HG03066 (cell line): ENCODE measurements around the gene CDYL.

Experiments
- ATAC-seq: cut with Tn5 transposase; IDR thresholded peaks from one replicate; pipeline ENCODE4 v1.9.1; 2021; ENCODE audit warnings: low read depth; ENCODE audit not compliant: unreplicated experiment

CDYL gene, protein sequence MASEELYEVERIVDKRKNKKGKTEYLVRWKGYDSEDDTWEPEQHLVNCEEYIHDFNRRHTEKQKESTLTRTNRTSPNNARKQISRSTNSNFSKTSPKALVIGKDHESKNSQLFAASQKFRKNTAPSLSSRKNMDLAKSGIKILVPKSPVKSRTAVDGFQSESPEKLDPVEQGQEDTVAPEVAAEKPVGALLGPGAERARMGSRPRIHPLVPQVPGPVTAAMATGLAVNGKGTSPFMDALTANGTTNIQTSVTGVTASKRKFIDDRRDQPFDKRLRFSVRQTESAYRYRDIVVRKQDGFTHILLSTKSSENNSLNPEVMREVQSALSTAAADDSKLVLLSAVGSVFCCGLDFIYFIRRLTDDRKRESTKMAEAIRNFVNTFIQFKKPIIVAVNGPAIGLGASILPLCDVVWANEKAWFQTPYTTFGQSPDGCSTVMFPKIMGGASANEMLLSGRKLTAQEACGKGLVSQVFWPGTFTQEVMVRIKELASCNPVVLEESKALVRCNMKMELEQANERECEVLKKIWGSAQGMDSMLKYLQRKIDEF

DNA sequence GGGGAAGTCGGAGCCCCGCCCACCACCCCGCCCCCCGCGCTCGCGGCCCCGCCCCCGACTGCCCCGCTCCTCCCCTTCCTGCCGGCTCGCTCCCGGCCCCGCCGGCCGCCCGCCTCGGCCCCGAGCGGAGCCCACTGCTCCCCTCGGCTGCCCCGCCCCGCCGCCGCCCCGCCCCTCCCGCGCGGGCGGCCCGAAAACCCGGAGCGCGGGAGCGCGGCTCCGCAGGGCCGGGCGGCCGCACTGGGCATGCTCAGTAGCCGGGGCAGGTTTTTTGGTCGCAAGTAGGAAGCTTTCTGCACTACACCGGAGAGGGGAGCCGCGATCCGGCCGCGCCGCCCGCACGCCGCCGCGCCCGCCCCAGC is at the start of gene CDYL:
Gene CDYL (plus strand): TSS at position 274 of the 362 bp plus-strand sequence. CDS start 380 bp downstream, outside the sequence.
- peak; percentile 61 for ATAC-seq

DNA sequence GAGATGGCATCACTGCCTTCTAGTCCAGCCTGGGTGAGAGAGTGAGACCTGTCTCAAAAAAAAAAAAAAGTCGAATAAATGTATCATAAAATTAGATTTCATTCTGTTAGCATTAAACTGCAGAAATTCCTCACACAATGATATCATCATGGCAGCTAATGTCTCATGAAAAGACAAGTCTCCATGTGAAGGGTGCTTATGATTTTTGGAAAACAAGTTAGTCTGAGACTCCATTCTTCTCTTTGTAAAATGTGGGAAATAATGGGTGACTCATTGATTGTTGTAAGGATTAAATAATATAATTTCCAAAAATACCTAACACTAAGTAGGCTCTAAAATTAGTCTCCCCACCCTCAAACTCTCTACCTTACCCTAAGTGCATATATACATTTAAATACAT is 49.6 kb upstream of the CDYL start:
- ATAC-seq = no peak

DNA sequence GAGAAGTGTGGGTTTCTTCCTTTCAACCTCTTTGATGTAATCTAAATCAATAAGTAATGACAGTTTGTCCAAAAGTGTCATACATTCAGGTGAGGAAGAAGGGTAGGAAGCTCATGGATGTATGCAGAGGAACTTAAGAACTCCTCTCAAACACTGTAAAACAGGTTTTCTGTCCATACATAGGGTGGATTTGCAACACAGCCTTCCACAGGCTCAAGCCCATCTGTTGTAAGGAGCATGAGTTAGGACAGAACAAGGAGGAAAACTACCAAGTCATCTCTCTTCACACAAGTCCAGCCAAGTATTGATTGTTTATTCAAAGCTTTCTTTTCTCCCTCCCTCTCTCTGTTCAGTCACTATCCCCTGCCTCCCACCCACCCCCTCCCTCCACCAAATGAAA is 49.0 kb upstream of the CDYL start:
- no peak for ATAC-seq

DNA sequence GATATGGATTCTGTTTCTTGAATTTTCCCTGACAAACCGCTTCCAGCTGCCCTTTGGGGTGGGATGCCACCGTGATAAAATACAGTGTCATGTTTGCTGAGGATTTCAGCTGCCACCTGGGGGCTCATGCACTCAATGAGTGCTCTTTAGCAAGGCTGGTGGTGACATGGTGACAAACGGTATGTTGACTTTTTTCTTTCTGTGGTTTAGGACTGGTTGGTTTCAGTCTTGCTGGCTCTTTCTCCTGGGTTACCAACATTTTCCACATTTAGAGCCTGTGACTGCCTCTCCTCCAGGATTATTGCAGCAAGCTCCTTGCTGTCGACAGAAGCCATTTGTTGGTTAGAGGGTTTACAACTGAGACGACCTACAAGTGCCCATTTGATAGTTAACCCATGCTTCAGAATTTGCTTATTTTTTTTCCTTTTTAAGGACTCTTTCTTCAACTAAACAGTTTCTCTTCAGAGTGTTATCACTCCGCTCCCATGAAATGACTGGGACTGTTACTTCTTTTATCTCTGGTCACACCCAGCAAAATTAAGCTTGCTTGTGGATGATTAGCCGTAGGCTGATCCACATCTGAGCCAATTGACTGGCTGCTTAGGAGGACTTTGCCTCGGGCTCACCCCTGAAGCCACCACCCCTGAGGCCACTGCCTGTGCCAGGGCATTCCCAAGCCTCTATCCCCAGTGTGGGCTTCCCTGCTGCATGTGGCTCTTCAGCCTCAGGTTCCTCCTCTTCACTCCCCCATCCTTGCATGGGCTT is 48.4 kb upstream of the CDYL start:
- no peak for ATAC-seq

DNA sequence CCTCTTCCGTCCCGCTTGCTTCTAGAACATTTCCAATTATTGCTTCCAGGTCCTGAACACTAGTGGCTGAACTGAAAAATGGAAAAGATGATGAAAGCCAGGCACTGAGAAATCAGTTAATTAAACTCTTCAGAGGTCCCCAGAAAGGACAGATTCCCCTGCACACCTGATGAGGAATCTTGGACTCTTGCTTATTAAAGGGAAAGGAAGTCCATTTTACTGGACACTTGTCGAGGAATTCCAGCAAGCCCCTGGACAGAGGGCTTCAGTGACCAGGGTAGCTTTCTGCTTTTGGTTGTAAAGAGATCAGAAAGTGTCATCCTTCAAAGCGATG is 47.8 kb upstream of the CDYL start:
- ATAC-seq = no peak

DNA sequence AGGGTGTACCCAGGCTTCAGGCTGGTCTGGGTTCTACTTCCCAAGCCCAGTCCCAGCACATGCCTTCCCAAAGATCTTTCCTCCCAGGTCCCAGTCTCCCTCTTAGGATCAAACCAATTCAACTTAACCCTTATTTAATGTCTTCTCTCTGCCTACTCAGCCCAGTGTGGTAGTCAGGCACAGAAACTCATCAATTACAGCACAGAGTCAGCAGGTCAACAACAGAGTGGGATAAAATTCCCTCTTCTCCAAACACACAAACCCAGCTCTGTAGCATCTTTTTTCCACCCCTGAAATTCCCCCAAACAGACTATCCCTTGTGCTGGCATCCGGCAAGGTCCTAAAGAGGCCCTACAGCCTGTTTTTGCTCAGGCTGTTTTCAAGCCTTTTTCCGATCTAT is 47.3 kb upstream of the CDYL start:
- no peak for ATAC-seq

DNA sequence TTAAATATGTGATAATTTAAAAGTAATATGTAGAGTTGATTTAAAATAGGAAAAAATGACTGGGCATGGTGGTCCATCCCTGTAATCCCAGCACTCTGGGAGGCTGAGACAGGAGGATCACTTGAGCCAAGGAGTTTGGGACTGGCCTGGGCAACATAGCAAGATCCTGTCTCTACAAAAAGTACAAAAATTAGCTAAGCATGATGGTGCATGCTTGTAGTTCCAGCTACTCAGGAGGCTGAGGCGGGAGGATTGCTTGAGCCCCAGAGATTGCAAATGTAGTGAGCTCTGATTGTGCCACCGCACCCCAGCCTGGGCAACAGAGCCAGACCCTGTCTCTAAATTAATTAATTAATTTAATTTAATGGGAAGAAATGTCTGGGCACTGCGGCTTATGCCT is 44.2 kb upstream of the CDYL start:
- ATAC-seq = no peak

DNA sequence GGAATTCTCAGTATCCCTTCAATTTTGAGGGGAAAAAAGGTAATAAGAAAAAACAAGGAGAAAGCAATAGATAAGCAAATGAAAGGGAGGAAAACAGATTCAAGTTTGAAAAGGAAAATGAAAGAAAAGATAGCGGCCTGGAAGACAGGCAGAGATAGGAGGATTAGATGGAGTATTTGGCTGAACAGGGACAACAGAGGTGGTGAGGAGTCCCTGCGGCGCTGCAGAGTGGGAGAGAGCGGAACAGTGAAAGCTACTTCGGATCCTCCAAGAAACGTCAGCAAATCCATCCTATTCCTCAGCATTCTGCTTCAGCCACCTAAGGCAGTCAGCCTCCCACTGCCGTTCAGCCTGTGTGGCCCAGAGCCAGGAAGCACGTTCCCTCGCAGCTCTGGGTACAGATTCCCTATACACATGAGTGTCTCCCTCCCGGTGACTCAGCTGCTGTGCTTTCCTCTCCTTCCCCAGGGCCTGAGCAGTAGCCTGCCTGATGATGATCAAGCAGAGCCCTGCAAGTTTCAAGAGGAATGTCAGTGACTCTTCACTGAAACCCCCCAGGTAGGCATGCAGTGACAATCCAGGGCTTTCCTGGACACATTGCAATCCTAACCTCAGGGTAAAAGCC is 43.4 kb upstream of the CDYL start:
- ATAC-seq = no peak

DNA sequence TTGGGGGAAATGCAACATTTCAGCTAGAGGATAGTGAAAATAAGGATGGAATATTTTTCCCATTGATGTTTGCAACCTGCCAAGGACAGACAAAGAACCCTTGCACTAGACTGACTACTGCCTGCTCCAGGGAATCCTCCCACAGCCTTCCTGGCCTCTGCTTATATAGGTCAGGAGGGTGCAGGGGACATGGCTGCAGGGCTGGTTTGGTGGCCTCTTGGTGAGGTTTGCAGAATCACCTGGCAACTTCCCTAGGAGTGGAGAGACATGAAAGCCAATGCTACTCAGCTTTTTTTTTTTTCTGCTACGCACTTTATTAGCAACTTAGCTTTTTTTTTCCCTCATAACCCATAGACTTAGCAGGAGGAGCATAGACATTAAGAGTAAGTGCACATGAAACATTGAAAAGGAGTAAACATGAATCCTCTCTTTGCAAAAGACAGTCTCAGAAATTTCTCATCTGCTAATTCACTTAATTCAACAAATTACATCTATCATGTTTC is 39.8 kb upstream of the CDYL start:
- no peak for ATAC-seq

DNA sequence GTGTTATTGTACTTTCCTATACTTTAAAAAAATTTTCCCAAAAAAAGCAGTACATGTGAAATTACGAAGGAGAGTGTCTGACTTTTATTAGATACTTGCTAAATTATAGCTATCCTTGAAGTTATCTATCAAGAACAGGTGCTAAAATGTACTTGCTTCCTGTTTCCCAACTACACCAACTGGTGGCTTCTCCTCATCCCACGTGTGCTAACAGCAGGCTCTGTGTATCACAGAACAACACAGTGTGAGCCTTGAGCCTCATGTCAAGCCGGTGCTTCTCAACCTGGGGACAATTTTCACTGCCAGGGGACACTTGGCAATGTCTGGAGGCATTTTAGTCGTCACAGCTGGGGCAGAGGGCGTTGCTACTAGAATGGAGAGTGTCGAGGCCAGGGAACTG is 36.2 kb upstream of the CDYL start:
- ATAC-seq = no peak

DNA sequence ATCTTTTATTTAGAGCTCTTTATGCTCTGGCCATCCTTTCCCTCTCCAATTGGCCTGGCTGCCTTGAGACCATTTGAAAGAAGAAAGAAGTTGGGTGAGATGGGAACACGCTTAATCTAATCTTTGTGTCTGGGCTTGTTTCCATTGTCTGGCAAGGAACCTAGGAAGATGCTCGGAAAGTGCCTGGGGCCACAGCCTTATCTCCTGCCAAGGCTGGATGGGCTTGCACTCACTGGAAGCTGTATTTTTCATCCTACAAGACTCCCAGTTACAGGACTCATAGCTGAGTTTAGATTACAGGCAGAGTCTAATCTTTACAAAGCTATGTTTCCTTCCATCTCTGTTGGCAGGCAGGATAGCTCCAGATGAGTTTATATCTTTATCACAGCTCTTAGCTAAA is 33.1 kb upstream of the CDYL start:
- no peak for ATAC-seq

DNA sequence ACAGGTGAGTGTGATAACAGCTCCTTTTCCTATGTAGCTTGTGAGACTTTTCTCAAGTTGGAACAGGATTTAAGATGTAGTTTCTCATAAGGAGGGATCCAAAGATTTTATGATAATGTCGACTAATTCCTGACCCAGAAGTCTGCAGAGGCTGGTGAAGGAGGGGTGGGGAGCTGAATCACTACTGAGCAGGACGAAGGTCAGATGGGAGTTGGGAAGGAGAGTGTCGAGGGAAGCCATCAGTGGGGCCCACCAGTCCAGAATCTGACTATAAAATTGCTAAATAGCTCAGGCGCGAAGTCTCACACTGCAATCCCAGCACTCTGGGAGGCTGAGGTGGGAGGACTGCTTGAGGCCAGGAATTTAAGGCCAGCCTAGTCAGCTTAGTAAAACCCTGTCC is 32.3 kb upstream of the CDYL start:
- no peak for ATAC-seq

DNA sequence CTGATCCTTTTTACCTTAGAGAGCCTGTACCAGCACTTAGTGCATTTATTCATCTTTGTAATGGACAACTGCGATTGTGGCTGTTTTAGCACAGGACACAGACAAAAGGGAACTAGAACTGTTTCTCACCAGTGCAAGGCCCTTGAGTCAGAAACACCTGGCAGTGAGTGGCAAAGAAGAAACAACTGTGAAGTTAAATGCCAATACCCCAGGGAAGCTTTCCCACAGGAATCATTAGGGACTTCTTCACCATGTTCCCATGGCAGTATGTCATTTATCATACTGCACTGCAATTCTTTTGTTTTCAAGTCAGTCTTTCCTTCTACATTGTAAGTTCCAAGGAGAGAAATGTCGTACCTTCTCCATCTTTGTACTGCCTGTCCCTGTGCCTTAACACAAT is 28.6 kb upstream of the CDYL start:
- ATAC-seq = no peak

DNA sequence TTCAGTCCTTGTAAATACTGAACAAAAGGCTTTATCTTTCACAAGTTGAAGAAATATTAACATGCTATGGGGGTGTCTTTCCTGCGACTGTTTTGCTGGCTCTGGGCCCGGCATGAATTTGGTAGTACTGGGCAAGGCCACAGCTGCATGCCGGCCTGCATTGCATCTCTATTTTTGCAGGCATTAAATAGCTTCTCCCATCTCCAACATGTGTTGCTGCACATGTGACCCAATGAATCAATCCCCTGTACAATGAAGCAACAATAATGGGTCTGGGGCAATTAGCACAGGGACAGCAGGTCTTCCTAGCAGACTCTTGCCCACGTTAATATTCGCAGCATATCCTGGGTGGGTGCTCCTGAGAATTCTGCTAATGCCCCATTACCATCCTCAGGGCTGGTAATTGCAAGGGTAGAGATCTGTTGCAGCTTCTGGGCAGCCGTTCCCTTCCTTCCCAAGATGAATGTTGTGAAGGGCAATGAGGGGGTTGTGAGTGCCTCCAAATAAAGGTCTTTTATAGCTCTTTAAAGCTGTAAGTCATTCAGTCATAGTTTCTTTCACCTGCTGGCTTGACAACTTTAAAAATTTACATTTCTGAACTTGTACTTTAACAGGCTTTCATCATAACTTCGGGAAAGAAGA is 24.3 kb upstream of the CDYL start:
- ATAC-seq = no peak

DNA sequence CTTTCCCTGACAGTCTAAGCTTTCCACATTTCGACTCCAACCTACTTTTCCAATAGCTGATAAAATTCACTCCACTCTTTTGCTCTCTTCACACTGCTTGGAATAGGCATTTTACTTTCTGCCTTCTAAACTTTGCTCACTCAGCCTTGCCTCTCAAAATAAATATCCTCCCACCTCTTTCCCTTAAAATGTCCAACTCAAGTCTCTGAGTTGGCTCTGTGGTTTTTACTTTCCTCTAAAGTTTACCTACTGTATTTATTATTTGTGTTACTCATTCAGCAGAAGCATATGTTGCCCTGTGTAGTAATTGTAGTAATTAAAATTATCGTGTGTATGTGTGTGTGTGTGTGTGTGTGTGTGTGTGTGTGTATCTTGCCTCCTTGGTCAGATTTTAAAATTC is 20.0 kb upstream of the CDYL start:
- no peak for ATAC-seq

DNA sequence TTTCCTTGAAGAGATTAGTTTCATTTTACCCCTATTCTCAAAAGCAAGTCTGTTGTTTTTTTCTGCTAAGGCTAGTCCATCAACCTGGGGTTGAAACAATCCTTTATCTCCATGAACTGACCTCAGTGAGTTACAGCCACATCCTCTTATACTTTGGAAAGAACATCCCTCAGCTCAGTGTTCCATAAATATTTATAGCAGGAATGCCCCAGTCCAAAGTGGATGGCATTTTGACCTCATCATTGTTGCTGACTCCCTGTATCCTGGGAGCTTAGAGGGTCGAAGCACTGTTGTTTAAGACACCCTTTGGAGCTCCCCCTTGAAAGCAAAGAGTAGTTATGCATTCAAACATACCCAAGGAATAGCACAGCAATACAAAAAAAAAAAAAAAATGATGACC is 16.2 kb upstream of the CDYL start:
- ATAC-seq = no peak

DNA sequence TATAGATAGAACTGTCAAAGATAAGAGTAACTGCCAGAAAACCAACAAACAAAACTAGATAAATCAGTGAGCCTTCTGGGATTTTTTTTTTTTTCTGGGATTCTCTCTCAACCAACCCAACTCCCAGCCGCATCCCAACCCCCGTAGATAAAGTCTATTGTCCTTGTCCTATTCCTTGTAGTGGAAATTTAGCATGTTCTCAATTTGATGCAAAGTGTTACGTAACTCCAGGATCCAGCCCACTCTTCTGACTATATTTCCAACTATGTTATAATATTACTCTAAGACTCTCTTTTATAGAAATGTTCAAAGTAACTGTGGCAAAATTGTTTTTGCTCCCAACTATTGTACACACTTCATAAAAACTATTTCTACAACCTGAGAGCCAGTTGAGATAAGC is 15.4 kb upstream of the CDYL start:
- no peak for ATAC-seq

DNA sequence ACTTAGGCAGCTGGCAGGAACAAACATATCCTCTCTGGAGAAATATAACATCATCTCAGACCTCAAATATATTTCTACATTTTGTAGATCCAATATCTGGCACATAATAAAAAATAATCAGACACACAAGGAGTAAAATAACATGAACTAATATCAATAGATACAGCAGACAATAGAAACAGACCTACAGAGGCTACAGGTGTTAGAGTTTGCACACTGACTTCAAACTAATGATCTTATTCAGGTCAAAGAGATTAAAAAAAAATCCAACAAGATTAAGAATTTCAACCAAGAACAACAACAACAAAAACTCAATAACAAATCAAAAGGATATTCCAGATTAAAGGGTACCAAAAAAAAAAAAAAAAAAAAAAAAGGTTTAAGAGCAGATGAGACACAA is 13.9 kb upstream of the CDYL start:
- no peak for ATAC-seq

DNA sequence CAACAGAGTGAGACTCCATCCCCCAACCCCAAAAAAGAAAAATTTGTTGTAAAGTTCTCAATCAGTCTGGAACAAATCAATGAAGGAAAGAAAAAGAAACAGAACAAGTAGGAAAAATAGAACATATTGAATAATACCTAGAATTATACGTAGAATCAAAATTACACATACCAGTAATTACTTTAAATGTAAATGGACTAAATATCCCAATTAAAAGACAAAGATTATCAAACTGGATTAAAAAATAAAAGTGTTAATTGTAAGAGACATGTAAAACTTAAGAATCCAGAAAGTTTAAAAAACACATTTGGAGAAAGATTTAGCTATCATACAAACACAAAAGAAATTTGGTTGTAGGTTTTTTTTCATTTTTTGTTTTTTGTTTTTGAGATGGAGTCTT is 12.3 kb upstream of the CDYL start:
- ATAC-seq = no peak

DNA sequence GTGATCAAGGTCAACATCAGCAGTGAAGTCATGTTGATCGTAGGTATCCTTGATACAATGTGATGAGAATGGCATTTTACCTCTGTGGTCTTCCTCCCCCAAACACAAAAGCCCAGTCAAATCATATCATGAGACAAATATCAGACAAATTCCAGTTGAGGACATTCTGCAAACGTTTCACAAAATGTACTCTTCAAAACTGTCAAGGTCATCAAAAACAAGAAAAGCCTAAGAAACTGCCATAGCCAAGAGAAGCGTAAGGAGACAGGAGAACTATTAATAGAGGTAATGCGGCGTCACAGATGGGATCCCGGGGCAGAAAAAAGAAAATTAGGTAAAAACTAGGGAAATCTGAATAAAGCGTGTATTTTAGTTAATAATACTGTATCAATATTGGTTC is 7.4 kb upstream of the CDYL start:
- no peak for ATAC-seq

DNA sequence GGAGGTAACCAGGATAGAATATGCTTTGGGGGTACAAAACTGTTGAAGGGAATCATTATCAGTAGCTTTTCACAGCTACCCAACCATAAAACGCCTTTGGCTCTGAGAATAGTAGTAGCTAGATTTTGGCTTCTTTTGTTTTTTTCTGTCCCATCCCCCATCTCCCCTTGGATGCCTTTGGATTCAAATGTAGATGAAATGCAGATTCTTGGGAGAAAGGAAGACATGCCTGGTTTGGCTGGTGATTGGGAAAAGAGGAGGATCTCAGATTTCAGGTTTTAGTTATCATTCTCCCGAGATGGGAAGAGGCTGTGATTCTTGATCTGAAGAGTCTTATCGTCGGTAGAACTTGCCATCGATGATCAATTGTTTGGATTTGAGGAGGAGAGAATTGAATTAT is 3.5 kb upstream of the CDYL start:
- no peak for ATAC-seq
